ENCODE results near the gene CDK19. TPM values are rescaled to one million over a fixed set of nuclear protein-coding genes. Genes with fewer than 3 reads are reported as not detected.

Gene CDK19
- total and polyA plus RNA-seq, 2 of the 13 experiments (the other 11 are each of a cell fraction or from before 2014, with no cell fraction given): 13.4 to 27.0 TPM

- TF ChIP-seq ZNF609 (CRISPR knock-in tag; IDR thresholded peaks at IDR 0.05; ENCODE audit: borderline replicate concordance) (peak; percentile 24; the same call in 1 of the 2 replicates), ZKSCAN1 (IDR thresholded peaks at IDR 0.05; ENCODE audit: low read length) (no peak), MBD4 (IDR thresholded peaks at IDR 0.05; ENCODE audit: borderline replicate concordance, low read length) (peak; percentile 82; the same call in 1 of the 2 replicates), ZNF563 (CRISPR knock-in tag; IDR thresholded peaks at IDR 0.05) (no peak; the same call in 1 of the 2 replicates), ELF4 (CRISPR knock-in tag; IDR thresholded peaks at IDR 0.05; ENCODE audit: borderline replicate concordance) (no peak; the same call in 1 of the 2 replicates), HNRNPLL (IDR thresholded peaks at IDR 0.05; ENCODE audit: low read depth, low read length, poor library complexity, severe bottlenecking) (no peak), ZKSCAN5 (CRISPR knock-in tag; IDR thresholded peaks at IDR 0.05) (no peak), ASH2L (IDR thresholded peaks at IDR 0.05; ENCODE audit: insufficient read length, low read depth, low read length) (peak; percentile 44), ZNF264 (CRISPR knock-in tag; IDR thresholded peaks at IDR 0.05) (peak; percentile 73), ZNF790 (CRISPR knock-in tag; IDR thresholded peaks at IDR 0.05; ENCODE audit: borderline replicate concordance) (no peak), STAT5B (CRISPR knock-in tag; IDR thresholded peaks at IDR 0.05) (no peak), KLF12 (CRISPR knock-in tag; IDR thresholded peaks at IDR 0.05; ENCODE audit: borderline replicate concordance) (no peak), ATM (IDR thresholded peaks at IDR 0.05; ENCODE audit: borderline replicate concordance) (no peak), ZNF3 (CRISPR knock-in tag; IDR thresholded peaks at IDR 0.05) (no peak), GPBP1L1 (CRISPR knock-in tag; IDR thresholded peaks at IDR 0.05) (no peak), TRIM22 (IDR thresholded peaks at IDR 0.05) (no peak), ZNF234 (CRISPR knock-in tag; conservative IDR thresholded peaks at IDR 0.05) (no peak), CENPX (CRISPR knock-in tag; IDR thresholded peaks at IDR 0.05) (no peak), HDAC2 (CRISPR knock-in tag; IDR thresholded peaks at IDR 0.05) (peak; percentile 83; the same call in 1 of the 2 replicates), PAX8 (CRISPR knock-in tag; IDR thresholded peaks at IDR 0.05; ENCODE audit: borderline replicate concordance) (no peak), ZNF652 (CRISPR knock-in tag; IDR thresholded peaks at IDR 0.05; ENCODE audit: borderline replicate concordance, low read depth) (peak; percentile 94), ZNF674 (CRISPR knock-in tag; IDR thresholded peaks at IDR 0.05; ENCODE audit: low read depth) (no peak), ZNF256 (CRISPR knock-in tag; conservative IDR thresholded peaks at IDR 0.05) (no peak), ZNF83 (CRISPR knock-in tag; IDR thresholded peaks at IDR 0.05; ENCODE audit: borderline replicate concordance) (no peak)
These were observed 248.7 kb downstream of the CDK19 start (continued) for GRCh38 chr6:110566346-110567125.

All from HepG2 (cell line).